Activated CD4-positive, alpha-beta T cell treated with anti-CD3 and anti-CD28 coated beads, Interleukin-2, amount 50 U/mL, for 1 hour (primary cell): ENCODE data around the gene C20orf173.
"Not testable (repeated sequence)": the region's sequence is repeated elsewhere in the genome, so short reads cannot be mapped to it uniquely, and the experiment has no call there.

Experiments used
- DNase-seq: peaks from one replicate; pipeline ENCODE4 v3.0.0-alpha.2; 2020

Gene C20orf173

GRCh38 chr20:35544941-35545340 is 15.5 kb upstream of the C20orf173 start:
- not testable (repeated sequence) for DNase-seq

DNA sequence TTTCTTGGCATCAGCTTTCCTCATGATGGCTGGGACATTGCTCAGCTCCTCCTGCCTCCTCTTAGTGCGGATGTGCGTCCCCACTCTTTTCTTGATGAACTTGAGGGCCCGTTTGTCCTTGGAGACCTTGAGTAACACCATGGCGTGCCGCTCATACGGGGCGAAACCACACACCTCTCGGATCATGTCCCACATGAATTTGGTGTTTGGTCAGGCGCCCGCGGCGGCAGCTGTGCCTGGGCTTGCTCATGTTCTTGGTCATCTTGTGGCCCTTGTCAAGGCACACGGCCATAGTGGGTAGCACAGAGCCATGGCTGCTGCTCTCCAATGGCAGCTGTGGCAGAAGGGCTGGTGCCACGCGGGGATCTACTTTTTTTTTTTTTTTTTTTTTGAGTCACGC is 15.0 kb upstream of the C20orf173 start:
- DNase-seq: no peak

- no peak for DNase-seq
These were observed 13.5 kb upstream of the C20orf173 start for GRCh38 chr20:35542990-35543389.

DNA sequence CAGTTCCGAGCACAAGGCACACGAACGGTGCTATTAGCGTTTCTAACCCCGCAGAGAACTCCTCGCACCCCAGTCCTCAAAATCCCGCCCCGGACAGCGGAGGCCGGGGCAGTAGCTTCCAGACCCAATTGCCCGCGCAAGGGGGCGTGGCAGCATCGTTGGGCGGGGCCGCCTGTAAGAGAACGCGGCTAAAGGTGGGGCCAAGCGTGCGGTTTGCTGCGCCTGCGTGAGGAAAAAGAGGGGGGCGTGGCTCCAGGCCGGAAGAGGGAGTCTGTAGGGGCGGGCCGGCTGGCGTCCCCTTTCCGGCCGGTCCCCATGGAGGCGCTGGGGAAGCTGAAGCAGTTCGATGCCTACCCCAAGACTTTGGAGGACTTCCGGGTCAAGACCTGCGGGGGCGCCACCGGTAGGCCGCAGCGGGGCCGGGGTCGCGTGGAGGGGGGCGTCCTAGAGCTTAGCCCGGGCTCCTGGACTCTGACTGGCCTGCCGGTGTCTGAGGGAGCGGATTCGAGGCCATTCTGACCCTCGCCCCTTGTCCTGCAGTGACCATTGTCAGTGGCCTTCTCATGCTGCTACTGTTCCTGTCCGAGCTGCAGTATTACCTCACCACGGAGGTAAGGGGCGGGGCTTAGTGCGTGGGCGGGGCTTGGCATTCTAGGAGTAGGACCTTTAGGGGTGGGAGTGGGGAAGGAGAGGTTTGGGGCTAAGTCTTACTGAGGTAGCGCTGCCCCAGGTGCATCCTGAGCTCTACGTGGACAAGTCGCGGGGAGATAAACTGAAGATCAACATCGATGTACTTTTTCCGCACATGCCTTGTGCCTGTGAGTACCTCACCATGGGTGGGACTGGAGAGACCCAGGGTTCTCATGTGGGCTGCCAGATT is 12.6 kb upstream of the C20orf173 start, which contains the start of gene ERGIC3:
Gene ERGIC3 (plus strand): TSS at position 296 of the 880 bp plus-strand sequence. CDS start 20 bp downstream, at position 316.
- peak; percentile 96 for DNase-seq

- no peak for DNase-seq
These were observed 11.8 kb upstream of the C20orf173 start for GRCh38 chr20:35541118-35541782.

DNA sequence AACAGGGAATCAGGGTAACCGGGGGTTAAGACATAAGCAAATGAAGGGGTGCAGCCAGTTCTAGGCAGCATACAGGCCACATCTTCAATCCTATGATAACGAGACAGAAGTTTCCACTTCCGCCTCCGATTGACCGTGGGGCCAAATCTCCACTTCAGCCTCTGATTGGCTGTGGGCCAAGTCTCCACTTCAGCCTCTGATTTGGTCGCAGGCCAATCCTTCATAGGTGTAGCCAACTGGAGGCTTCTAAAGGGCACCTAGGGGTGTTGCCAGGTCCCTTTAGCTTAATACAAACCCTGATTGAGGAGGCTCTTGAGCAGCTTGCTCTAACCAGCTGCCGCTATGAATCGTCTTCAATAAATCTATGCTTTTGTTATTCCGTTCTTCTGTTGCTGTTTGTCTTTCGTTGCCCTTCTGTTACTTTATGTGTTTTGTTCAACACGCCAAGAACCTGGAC is 10.3 kb upstream of the C20orf173 start:
- DNase-seq: no peak

DNA sequence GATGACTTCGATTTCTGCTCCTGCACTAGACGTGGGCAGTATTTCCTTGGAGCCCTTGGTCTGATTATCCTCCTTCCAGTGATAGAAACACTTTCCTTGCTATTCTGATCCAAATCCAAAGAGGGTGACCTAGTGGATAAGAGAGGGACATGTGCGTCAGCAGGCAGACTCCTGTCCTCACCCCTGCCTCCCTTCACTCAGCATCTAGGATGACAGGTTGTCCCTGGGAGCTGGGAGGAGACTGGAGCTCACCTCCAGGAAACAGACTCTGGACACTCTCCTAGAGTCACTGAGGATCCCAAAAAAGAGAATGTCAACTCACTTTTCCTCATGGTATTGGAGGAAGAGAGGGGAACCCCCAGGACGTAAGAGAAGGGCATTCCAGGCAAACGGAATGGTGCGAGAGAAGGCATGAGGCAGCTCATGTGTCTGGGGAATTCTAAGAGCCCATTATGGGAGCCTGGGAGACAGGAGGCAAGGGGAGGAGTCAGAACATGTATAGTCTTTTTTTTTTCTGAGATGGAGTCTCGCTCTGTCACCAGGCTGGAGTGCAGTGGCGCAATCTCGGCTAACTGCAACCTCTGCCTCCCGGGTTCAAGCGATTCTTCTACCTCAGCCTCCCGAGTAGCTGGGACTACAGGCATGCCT is 2.2 kb downstream of the C20orf173 start:
- no peak for DNase-seq

DNA sequence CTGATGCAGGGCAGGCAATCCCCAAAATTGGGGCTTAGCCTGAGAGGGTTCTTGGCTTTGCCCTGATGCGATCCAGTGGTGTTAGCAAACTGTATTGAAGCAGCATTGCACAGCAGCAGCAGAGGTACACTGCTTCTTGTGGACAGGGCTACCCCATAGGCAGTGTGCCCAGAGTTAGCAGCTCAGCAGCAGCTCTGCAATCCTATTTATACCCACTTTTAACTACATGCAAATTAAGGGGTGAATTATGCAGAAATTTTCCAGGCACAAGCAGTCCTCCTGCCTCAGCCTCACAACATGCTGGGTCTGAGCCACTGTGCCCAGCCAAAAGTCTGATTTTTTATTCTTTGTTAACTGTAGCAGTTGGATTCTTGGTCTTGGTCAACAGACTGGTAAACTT is 3.8 kb downstream of the C20orf173 start:
- DNase-seq: no peak

- DNase-seq: peak; percentile 12
These were observed 6.1 kb downstream of the C20orf173 start for GRCh38 chr20:35523298-35523888.

DNA sequence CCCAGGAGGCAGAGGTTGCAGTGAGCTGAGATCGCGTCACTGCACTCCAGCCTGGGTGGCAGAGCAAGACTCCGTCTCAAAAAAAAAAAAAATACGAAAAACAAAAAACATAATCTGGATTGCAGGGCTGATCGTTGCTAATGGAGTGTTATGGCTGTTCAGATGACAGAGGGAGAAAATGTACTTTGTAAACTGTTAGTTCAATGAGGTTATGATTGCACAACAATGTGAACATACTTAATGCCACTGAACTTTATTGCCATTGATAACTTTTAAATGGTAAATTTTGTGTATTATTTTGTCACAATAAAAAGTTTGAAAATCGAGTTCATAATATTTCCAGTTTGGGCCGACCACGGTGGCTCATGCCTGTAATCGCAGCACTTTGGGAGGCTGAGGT is 10.5 kb downstream of the C20orf173 start:
- no peak for DNase-seq

DNA sequence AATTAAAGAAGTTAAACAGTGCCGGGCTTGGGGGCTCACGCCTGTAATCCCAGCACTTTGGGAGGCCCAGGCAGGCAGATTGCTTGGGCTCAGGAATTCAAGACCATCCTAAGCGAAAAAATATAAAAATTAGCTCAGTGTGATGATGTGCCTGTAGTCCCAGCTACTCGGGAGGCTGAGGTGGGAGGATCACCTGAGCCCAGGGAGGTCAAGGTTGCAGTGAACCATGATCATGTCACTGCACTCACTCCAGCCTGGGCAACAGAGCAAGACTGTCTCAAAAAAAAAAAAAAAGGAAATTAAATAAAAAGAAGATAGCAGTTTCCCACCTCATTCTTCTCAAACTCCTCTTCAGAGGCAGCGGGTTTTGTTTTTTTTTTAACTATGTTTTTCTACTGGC is 11.7 kb downstream of the C20orf173 start:
- DNase-seq: not testable (repeated sequence)

GRCh38 chr20:35517125-35517524 is 12.3 kb downstream of the C20orf173 start:
- DNase-seq: no peak

- DNase-seq: no peak
These were observed 13.4 kb downstream of the C20orf173 start for GRCh38 chr20:35515949-35516645.

DNA sequence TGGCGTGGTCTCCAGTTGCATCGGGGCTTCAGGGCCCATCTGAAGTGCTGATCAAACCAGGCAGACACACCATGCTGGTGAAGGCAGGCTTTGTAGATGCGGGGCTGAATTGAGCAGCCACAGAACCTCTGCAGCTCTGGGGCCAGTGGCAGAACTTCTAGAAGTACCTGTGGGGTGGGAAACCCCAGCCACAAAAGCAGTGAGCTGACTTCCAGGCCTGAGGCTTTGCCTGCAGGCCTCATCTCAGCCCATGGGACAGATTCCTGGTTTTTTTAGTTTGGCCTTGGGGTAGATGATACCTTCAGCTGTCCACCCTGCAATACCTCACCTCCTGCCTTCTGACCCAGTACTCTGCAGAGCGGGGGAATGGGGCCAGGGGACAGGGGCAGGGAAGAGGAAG is 14.1 kb downstream of the C20orf173 start:
- no peak for DNase-seq

- no peak for DNase-seq
These were observed 15.0 kb downstream of the C20orf173 start for GRCh38 chr20:35514371-35514932.

DNA sequence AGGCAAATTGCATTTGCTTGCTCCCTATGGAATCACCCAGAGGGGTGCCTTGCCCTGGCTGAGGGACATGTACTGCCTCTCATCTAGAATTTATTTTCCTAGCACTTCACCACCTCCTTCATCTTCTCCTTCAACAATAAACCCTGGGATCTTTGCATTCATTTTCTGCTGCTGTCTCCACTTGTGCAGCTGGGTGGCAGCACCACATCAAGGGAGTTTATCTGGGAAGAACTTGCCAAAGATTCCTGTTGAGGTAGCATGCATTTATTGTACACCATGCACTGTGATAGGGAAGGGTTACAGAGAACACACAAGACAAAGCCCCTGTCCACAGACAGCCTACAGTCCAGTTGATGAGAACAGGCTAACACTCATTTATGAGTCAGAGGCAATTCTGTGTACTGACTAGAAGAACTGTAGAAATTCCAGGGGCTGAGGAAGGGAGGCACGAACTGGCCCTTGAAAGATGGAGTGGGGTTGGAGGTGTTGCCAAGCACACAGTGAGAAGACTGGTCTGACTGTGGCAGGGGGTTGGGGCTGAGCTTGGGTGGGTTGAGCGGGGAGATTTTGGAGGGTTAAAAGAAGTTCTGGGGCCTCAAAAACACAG is 17.5 kb downstream of the C20orf173 start:
- DNase-seq: no peak

GRCh38 chr20:35510951-35511735 is 18.3 kb downstream of the C20orf173 start:
- no peak for DNase-seq

GRCh38 chr20:35508493-35509218 is 20.8 kb downstream of the C20orf173 start:
- no peak for DNase-seq

DNA sequence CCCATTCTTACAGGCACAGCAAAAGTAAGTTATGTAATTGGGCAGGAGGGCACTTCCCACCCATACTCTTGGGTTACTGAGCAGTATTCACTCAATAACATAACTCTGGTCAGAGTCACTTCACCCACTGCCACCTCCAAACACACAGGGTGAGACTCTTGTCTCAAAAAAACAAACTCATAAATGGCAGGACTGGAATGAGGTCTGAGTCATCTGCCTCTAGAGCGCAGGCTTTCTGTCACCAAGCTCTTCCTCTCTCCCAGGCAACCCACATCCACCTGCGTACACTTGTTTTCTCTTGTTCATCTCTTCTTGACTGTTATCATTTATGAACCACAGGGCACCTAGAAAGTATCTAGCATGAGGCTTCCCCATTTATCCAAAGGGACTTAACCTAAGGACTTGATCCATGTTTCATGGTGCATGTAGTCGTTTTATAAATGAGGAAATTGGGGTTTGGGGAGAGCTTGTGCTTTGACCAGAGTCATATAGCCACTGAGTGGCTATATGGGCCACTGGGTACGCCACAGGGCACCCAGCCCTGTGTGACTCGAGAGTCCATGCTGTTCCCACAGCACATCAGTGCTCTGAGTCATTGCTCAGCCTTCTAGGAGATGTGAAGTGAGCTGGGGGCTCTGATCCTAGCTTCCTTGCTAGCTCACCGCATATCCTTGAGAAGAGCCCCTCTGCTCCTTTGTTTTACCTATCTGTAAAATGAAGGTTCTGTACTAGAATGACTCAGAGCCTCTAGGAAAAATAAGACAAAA is 22.4 kb downstream of the C20orf173 start:
- DNase-seq: no peak
